ENCODE measurements around the gene HOXB7.

Gene HOXB7

DNA sequence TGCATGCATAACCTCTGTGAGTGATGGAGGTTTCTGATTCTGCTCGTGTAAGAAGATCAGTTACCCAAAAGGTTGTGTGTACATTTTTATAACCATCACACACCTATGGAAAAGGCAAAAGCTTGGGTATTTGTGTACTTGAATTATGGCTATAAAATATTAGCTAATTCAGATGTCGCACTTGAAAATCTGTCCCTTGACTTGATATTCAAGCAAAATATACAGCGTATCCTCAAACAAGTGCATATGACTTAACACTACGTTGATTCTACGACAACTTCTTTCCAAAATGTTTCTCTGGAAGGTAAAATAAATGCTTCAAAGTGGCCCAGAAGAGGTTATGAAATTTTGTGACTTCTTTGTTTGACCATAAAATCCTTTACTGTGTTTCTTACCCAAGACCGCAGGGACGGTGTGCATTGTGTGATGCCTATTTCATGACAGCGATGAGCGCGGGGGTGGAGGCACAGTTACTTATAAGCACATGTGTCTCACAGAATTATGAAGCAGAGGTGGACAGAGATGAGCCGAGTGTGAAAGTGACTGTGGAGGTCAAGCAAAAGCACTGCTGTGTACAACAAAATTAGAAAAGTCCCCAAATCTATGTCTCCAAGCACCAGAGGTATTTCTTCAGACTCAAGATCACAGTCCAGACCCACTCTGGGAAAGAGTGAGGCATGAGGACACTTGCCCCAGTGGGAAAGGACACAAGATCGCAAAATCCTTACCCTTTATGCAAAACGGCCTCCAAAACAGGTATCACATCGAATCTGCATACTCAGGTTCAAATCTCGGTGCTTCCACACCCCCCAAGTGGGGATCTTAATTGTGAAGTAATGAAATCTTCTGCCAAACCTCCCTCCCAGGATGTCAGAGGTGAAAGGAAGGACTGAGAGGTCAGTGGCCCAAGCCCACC, 19.4 kb upstream of the HOXB7 start:
- H3K4me1 ChIP-seq (ENCODE audit: insufficient read depth, low read length), result peaks cover 10% of the 10 kb centered on the region; the same call in 1 of the 2 replicates
- no peaks in the 10 kb centered on the region for H3K36me3 ChIP-seq (ENCODE audit: insufficient read depth, low read length)
- H3K9me3 ChIP-seq (ENCODE audit: control insufficient read depth, insufficient read depth, low read length), result no peaks in the 10 kb centered on the region
- no peak overlapping the region for H3K9ac ChIP-seq (ENCODE audit: low read depth, low read length)

DNA sequence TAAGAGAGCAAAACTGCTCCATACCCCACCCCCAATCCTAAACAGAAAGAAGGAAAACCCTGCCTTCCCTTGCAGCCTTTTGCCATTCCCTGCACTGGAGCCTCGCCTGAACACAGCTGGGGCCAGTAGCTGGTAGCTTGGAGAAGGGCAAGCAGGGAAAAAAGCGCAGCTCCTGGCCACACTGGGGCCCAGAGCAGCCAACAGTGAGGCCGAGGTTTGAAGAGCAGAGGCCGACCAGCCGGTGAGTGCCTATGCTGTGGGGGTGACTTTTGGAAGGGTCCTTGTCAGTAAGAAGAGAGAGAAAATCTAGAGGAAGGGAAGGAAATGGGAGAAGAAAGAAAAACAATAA, 18.6 kb upstream of the HOXB7 start:
- Histone ChIP-seq H3K36me3 (ENCODE audit: insufficient read depth, low read length) (no peaks in the 10 kb centered on the region), H3K4me1 (ENCODE audit: insufficient read depth, low read length) (peaks cover 10% of the 10 kb centered on the region; the same call in 1 of the 2 replicates), H3K9ac (ENCODE audit: low read depth, low read length) (no peak overlapping the region), H3K9me3 (ENCODE audit: control insufficient read depth, insufficient read depth, low read length) (no peaks in the 10 kb centered on the region)

DNA sequence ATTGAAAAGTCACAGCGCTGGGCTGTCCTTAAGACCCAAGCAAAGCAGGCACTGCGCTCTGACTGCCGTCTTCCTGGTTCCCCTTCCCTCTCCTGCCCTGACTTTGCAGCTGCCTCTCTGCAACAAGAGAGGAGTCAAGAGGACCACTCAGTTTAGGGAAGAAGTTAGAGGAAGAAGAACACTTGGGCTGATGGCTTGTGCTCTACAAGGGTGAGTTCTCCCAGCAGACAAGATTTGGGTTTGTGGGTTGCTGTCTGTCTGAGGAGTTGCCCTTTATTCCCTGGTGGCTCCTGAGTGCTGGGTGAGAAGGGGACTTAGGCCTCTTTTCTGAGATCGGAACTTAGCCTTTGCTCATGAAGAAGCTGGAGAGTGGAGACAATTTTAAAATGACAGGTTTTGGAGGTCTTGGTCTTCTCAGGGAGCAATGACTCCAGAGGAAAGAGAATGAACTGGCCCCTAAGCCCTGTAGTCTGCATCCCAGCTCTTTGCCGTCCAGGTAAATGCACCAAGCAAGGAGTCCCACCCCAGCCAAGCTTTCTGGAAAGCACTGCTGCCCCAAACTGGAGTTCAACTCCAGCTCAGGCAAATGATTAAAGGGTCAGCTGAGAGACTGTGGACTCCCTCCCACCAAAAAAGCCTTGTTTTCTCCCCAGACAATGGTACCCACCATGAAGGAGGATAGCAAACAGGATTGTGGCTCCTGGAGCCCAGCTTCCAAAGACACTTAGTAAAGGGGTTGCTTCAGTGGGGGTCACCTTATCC, 18.0 kb upstream of the HOXB7 start:
- H3K9me3 ChIP-seq (ENCODE audit: control insufficient read depth, insufficient read depth, low read length), result no peaks in the 10 kb centered on the region
- H3K9ac ChIP-seq (ENCODE audit: low read depth, low read length), result no peak overlapping the region
- H3K36me3 ChIP-seq (ENCODE audit: insufficient read depth, low read length), result no peaks in the 10 kb centered on the region
- H3K4me1 ChIP-seq (ENCODE audit: insufficient read depth, low read length), result peaks cover 10% of the 10 kb centered on the region; the same call in 1 of the 2 replicates

DNA sequence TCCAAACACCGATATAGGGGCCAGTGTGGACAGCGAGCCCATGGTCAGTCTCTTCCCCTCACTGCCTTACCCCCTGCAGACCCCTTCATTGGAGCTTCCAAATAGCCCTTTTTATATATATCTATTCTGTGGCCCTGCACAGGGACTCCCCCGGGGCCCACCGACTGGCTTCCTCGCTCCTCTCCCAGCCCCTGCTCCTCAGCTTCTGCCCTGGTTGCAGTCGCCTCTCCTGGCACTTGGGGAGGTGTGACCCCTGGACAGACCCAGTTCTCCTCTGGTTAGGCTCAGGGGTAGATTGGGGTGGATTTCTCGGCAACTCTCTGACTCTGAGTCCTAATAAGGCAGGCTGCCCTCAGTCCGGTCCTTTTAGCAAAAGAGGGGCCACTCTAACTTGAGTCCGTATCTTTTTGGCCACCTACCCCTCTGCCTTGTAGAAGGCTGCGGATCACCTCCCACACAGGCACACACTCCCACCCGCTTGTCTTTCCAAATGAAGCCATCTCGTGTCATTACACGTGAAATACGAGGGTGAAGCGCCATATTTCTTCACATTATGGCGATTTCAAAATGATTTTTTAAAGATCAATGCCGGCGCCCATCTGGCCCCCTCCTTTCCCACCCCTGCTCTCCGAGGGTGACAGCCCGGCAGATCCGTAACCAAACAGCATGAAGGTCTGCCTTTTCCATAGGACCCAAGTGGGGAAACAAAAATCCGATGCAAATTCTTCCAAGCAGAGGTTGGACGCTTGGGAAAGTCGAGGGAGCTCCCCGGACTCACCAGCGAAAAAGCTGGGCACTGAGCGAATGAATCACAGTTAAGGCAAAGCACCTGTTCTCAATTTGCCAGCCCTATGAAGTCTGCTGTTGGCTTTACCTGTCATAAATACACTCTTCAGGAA, 17.1 kb upstream of the HOXB7 start:
- Histone ChIP-seq H3K36me3 (ENCODE audit: insufficient read depth, low read length) (no peaks in the 10 kb centered on the region), H3K4me1 (ENCODE audit: insufficient read depth, low read length) (peaks cover 10% of the 10 kb centered on the region; the same call in 1 of the 2 replicates), H3K9me3 (ENCODE audit: control insufficient read depth, insufficient read depth, low read length) (no peaks in the 10 kb centered on the region), H3K9ac (ENCODE audit: low read depth, low read length) (no peak overlapping the region)

DNA sequence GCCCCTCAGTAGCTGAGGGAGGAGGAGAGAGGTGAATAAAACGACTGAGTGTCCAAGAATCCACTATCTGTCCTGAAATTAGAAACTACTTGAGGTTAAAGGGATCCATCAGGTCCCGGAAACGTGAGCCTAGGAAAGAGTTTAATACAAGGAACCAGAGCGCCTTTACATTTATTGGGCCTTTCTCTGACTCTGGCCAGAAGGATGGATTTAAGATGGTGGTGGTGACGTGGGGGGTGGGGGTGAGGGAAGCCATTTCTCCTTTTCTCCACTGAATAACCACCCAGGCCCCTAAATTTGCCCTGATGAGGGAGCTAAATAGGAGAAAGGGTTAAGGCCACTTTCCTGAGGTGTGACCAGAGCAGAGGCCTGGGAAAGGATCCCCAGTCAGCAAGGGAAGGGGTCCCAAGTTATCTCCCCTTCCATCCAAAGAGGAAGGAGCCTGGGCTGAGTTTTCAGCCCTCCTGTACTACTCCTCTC, 16.3 kb upstream of the HOXB7 start:
- Histone ChIP-seq H3K9ac (ENCODE audit: low read depth, low read length) (no peak overlapping the region), H3K36me3 (ENCODE audit: insufficient read depth, low read length) (no peaks in the 10 kb centered on the region), H3K4me1 (ENCODE audit: insufficient read depth, low read length) (peaks cover 5% of the 10 kb centered on the region; the same call in 1 of the 2 replicates), H3K9me3 (ENCODE audit: control insufficient read depth, insufficient read depth, low read length) (no peaks in the 10 kb centered on the region)

DNA sequence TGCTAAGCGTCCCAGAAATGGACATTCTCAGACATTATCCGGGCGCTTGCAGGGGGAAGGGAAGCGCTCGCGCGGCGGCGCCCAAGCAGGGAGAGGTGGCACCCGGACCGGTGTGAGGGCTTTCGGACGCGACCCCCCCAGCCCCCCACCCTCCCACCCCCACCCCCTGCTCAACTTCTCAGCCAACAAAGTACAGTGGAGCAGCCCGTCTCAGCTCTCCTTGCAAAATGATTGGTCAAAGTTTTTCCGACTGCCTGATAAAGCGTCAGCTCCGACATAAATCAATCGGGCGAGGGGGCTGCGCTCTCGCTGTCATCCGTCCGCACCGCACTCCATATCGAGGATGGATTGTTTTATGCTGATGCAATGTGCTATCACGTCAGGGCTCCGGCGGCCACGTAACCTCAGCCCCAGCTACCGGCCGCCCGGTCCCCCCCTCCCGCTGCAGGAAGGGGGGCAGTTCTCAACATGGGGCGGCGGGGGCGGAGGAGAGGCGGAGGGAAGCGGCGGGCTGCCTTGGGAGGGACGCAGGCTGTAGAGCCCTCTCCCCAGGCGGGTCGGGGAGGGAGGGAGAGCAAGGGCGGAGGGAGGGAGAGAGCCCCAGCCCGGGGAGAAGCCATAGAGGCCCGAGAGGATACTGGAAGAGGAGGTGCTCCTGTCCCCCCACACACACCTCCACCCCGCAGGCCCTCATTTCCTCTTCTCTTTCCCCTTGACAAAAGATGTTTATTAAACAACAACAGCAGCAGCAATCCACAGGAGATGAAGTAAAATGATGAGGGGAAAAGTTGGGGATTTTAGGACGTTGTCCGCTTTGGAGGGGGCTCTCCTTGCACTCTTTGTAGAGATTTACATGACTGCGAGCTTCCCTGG, 15.7 kb upstream of the HOXB7 start, which contains the start of gene HOXB9:
Gene HOXB9 (minus strand): TSS at position 114 of the 873 bp plus-strand sequence. CDS start 89 bp downstream, at position 25.
- peak within 1 kb of the TSS; percentile 44; the same call in 1 of the 2 replicates for H3K9ac ChIP-seq (ENCODE audit: low read depth, low read length)
- H3K9me3 ChIP-seq (ENCODE audit: control insufficient read depth, insufficient read depth, low read length), result no peaks in the 10 kb centered on the region
- peaks cover 4% of the 10 kb centered on the region; the same call in 1 of the 2 replicates for H3K4me1 ChIP-seq (ENCODE audit: insufficient read depth, low read length)
- H3K36me3 ChIP-seq (ENCODE audit: insufficient read depth, low read length), result no peaks in the 10 kb centered on the region

DNA sequence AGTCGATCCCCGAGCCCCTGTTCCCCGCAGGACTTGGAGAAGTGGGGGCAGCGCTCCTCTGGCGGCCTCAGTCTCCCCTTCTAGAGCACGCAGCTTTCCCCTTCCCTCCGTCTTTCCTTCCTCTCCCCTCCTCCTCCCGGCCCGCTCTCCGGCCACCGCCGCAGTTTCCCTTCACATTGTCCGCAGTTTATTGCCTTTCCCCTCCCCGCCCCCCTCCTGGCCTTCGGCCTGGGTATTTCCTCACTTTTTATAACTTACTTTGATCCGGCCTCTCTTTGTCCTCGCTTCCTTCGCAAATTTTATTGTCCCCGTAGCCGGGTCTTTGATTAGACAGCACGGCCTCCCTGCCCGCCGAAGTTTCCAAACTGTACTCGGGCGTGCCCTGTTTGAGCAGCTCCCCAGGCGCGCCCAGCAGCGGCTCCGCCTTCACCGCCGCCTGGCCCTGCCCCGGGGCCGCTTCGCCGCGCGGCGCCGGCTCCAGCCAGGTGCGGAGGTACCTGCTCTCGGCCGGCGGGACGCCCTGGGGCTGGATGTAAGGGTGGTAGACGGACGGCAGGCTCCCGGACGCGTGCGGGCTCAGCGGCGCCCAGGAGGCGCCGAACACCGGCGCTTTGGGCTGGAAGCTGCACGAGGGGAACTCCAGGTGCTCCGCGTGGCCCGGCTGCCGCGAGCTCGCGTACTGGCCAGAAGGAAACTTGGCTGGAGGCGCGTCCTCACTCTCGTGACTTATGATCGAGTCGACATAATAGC, 14.9 kb upstream of the HOXB7 start:
- Histone ChIP-seq H3K9ac (ENCODE audit: low read depth, low read length) (peak overlapping the region; percentile 44; the same call in 1 of the 2 replicates), H3K9me3 (ENCODE audit: control insufficient read depth, insufficient read depth, low read length) (no peaks in the 10 kb centered on the region), H3K36me3 (ENCODE audit: insufficient read depth, low read length) (no peaks in the 10 kb centered on the region), H3K4me1 (ENCODE audit: insufficient read depth, low read length) (peaks cover 6% of the 10 kb centered on the region)

DNA sequence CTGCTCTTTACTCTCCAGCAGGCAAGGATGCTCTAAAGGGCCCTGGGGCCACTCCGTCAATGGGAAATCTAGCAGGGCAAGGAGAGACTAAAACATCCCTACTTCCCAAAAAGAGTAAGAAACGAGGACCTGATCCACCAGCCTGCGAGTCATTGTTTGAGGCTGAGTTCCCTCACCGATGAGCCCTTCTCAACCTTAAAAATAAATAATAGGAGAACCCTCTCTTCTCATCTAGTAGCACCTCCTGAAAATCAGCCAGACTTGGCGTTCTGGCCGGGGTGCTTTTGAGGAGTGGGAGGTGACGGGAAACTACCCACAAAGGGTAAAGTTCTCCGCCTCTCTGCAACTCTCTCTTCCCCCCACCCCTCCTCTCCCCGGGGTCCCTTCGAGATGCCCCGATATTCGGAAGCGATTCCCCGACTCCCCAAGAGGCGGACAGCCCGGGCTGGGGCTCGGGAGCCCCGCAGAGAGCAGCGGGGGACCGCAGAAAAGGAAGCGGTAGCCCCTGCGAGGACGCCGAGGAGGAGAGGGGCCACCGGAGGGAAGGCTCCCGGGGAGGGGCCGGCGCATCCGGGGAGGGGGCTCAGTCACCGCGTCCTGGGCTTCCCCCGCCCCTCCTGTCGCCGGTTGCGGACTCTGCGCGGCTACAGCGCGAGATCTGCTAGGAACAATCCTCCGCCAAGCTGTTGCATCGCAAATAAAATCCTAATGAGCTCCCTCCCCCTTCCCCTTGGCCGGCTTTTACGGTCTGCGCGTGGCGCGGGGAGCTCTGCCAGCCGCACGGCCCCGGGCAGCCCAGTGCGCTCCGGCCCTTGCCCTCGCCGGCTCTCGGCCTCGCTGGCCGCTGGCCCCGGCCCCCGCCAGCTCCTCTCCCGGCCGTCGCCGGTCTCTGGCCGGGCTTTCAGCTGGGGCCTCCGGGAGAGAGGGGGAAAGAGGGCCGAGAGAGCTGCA, 14.0 kb upstream of the HOXB7 start:
- peaks cover 8% of the 10 kb centered on the region for H3K4me1 ChIP-seq (ENCODE audit: insufficient read depth, low read length)
- H3K9ac ChIP-seq (ENCODE audit: low read depth, low read length), result peak overlapping the region; percentile 44; the same call in 1 of the 2 replicates
- H3K36me3 ChIP-seq (ENCODE audit: insufficient read depth, low read length), result no peaks in the 10 kb centered on the region
- H3K9me3 ChIP-seq (ENCODE audit: control insufficient read depth, insufficient read depth, low read length), result no peaks in the 10 kb centered on the region

DNA sequence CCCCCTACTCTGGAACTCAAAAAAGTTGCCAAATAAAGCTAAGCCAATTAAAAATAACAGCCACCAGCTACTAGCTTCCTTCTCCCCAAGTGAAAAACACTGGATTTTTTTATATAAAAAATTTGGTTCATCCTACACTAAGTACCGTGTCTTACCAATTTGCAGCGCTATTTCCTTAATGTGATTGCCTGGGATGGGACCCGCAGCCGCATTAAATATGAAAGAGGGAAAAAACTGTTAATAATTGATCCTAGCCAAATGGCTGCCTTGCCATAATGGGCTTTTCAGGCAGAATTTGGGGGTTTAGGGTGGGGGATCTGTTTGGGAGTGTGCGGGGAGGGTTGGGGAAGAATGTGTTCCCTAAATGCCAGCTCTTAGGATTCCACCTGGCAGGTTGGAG, 13.3 kb upstream of the HOXB7 start:
- peaks cover 8% of the 10 kb centered on the region for H3K4me1 ChIP-seq (ENCODE audit: insufficient read depth, low read length)
- H3K9me3 ChIP-seq (ENCODE audit: control insufficient read depth, insufficient read depth, low read length), result no peaks in the 10 kb centered on the region
- no peak overlapping the region for H3K9ac ChIP-seq (ENCODE audit: low read depth, low read length)
- H3K36me3 ChIP-seq (ENCODE audit: insufficient read depth, low read length), result no peaks in the 10 kb centered on the region

DNA sequence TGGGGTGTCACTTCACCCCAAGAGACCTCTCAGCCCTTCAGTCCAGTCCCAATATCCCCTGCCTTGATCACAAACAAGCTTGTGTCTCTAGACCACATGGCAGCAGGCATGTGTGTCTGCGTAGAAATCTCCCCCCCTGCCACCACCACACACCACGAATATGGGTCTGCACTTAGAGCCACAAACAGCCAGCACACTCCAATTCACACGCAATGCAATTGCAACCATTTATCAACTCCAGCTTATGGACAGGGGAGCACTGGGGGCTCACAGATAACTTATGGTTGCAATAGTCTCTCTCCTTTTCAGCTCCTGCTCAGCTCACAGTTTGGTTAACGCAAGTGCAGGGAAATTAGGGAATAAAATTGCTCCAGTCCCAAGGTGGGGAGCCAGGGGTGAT, 12.8 kb upstream of the HOXB7 start:
- Histone ChIP-seq H3K9me3 (ENCODE audit: control insufficient read depth, insufficient read depth, low read length) (no peaks in the 10 kb centered on the region), H3K36me3 (ENCODE audit: insufficient read depth, low read length) (no peaks in the 10 kb centered on the region), H3K9ac (ENCODE audit: low read depth, low read length) (no peak overlapping the region), H3K4me1 (ENCODE audit: insufficient read depth, low read length) (peaks cover 8% of the 10 kb centered on the region)

DNA sequence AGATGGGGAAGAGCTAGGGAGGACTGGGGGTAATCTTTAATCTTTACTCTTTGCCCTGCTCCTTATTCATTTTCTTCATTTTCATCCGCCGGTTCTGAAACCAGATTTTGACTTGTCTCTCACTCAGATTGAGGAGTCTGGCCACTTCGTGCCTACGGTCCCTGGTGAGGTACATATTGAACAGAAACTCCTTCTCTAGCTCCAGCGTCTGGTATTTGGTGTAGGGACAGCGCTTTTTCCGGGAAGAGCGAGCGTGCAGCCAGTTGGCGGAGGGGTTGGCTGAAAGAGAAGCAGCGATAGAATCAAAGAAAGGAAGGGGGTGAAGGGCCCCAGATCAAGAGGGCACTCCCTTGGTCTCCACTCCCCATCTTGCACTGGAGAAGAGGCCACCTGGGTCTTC, 12.0 kb upstream of the HOXB7 start:
- no peaks in the 10 kb centered on the region for H3K9me3 ChIP-seq (ENCODE audit: control insufficient read depth, insufficient read depth, low read length)
- H3K4me1 ChIP-seq (ENCODE audit: insufficient read depth, low read length), result peaks cover 12% of the 10 kb centered on the region
- H3K36me3 ChIP-seq (ENCODE audit: insufficient read depth, low read length), result no peaks in the 10 kb centered on the region
- no peak overlapping the region for H3K9ac ChIP-seq (ENCODE audit: low read depth, low read length)

Data from ES-I3 (cell line).